ENCODE measurements around the gene CHRNE.
"Not testable (repeated sequence)": the region's sequence is repeated elsewhere in the genome, so short reads cannot be mapped to it uniquely, and the experiment has no call there.

Gene CHRNE

GRCh38 chr17:4886830-4887229 is 16.1 kb downstream of the CHRNE start:
- no peak for DNase-seq (ENCODE audit: low read depth)

- no peak for DNase-seq (ENCODE audit: low read depth)
These were observed 18.4 kb downstream of the CHRNE start for GRCh38 chr17:4884489-4884888.

- DNase-seq (ENCODE audit: low read depth) = peak; percentile 34
These were observed 20.9 kb downstream of the CHRNE start for GRCh38 chr17:4881761-4882555.

GRCh38 chr17:4880857-4881256 is 22.0 kb downstream of the CHRNE start:
- DNase-seq (ENCODE audit: low read depth) = no peak

- DNase-seq (ENCODE audit: low read depth) = no peak
These were observed 23.3 kb downstream of the CHRNE start for GRCh38 chr17:4879601-4880000.

- DNase-seq (ENCODE audit: low read depth) = no peak
These were observed 25.8 kb downstream of the CHRNE start for GRCh38 chr17:4877089-4877488.

- DNase-seq (ENCODE audit: low read depth) = no peak
These were observed 30.1 kb downstream of the CHRNE start for GRCh38 chr17:4872786-4873185.

GRCh38 chr17:4870855-4871254 is 32.0 kb downstream of the CHRNE start:
- no peak for DNase-seq (ENCODE audit: low read depth)

GRCh38 chr17:4869058-4869998 is 33.6 kb downstream of the CHRNE start:
- not testable (repeated sequence) for DNase-seq (ENCODE audit: low read depth)

GRCh38 chr17:4867535-4867934 is 35.4 kb downstream of the CHRNE start:
- not testable (repeated sequence) for DNase-seq (ENCODE audit: low read depth)

GRCh38 chr17:4863321-4863720 is 39.6 kb downstream of the CHRNE start:
- DNase-seq (ENCODE audit: low read depth) = no peak

GRCh38 chr17:4862720-4863119 is 40.2 kb downstream of the CHRNE start:
- no peak for DNase-seq (ENCODE audit: low read depth)

GRCh38 chr17:4861052-4861451 is 41.8 kb downstream of the CHRNE start:
- DNase-seq (ENCODE audit: low read depth) = no peak

GRCh38 chr17:4860651-4861050 is 42.2 kb downstream of the CHRNE start:
- no peak for DNase-seq (ENCODE audit: low read depth)

GRCh38 chr17:4859816-4860625 is 42.9 kb downstream of the CHRNE start:
- DNase-seq (ENCODE audit: low read depth) = no peak

GRCh38 chr17:4858882-4859260 is 44.0 kb downstream of the CHRNE start:
- no peak for DNase-seq (ENCODE audit: low read depth)

GRCh38 chr17:4858068-4858881 is 44.6 kb downstream of the CHRNE start:
- no peak for DNase-seq (ENCODE audit: low read depth)

GRCh38 chr17:4857347-4857746 is 45.6 kb downstream of the CHRNE start:
- DNase-seq (ENCODE audit: low read depth) = not testable (repeated sequence)

- no peak for DNase-seq (ENCODE audit: low read depth)
These were observed 46.0 kb downstream of the CHRNE start for GRCh38 chr17:4856937-4857314.

GRCh38 chr17:4856271-4856936 is 46.5 kb downstream of the CHRNE start:
- no peak for DNase-seq (ENCODE audit: low read depth)

Data from stimulated activated CD8-positive, alpha-beta memory T cell treated with anti-CD3 and anti-CD28 coated beads, Interleukin-7, amount 100 ng/mL, for 24 hours (primary cell).